Karpas-422 (cell line): ENCODE measurements around the gene MYL10. TPM values are rescaled to one million over a fixed set of nuclear protein-coding genes. Genes with fewer than 3 reads are reported as not detected.

Source experiments
- total RNA-seq: library from RNA; depleted of rRNA; stranded (reverse); fragments of >200 nt; shearing (Covaris generic); gene quantifications from 2 replicates; pipeline ENCODE4 v1.2.3, GENCODE V29; 2014; ENCODE audit warnings: low replicate concordance; rRNA removed

MYL10 gene
- total RNA-seq, 1 experiment from 2014 or later: not detected

Other genes with a start within 250 kb of the MYL10 start
- gene CUX1, start 188.3 kb upstream of the MYL10 start, total RNA-seq: 92.4 and 109 TPM in 2 replicates